Measurements from ENCODE around the gene MTCL1.

DNA sequence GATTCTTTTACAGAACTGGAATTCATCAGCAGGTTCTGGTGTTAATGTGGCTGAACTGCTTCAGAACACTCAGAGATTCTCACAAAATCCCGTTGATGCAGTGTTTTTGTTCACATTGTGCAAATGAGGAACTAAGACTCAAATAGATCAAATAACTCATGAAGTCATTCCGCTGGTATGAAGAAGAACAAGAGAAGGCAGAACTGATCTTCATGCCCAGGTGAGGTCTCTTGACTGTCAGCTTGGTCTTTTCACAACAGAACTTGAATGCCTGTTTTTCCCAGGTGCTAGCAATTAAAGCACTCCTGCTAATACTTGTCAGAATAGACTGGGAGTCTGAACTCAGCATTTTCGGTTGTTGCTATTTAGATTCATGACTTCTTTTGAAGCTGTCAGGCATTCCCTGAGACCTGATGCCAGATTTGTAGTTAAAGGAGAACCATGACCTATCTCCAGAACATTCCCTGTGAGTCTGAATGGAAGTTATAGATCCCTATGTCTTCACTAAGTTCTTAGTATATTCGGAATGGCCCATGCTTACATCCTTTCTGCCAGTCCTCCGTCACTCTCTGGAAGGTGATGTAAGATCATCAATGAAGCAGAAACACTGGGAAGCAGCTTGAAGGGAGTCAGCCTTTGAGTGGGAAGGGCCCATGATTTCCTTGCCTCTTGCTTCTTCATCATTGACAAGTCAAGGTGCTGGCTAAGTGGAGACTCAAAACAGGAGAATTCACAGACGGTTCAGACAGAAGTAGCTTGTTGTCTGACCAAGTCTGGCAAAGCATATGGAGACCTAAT is 155.7 kb downstream of the MTCL1 start:
- TF ChIP-seq, protein P1, sequence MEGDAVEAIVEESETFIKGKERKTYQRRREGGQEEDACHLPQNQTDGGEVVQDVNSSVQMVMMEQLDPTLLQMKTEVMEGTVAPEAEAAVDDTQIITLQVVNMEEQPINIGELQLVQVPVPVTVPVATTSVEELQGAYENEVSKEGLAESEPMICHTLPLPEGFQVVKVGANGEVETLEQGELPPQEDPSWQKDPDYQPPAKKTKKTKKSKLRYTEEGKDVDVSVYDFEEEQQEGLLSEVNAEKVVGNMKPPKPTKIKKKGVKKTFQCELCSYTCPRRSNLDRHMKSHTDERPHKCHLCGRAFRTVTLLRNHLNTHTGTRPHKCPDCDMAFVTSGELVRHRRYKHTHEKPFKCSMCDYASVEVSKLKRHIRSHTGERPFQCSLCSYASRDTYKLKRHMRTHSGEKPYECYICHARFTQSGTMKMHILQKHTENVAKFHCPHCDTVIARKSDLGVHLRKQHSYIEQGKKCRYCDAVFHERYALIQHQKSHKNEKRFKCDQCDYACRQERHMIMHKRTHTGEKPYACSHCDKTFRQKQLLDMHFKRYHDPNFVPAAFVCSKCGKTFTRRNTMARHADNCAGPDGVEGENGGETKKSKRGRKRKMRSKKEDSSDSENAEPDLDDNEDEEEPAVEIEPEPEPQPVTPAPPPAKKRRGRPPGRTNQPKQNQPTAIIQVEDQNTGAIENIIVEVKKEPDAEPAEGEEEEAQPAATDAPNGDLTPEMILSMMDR (IDR thresholded peaks at IDR 0.05; ENCODE audit: low read length) = no peak
- TF ChIP-seq EZH2 (IDR thresholded peaks at IDR 0.05; ENCODE audit: borderline replicate concordance, low read length) = no peak
